Measurements from ENCODE around the gene ELOVL6.
"Not testable (repeated sequence)": the region's sequence is repeated elsewhere in the genome, so short reads cannot be mapped to it uniquely, and the experiment has no call there.

ELOVL6 gene

DNA sequence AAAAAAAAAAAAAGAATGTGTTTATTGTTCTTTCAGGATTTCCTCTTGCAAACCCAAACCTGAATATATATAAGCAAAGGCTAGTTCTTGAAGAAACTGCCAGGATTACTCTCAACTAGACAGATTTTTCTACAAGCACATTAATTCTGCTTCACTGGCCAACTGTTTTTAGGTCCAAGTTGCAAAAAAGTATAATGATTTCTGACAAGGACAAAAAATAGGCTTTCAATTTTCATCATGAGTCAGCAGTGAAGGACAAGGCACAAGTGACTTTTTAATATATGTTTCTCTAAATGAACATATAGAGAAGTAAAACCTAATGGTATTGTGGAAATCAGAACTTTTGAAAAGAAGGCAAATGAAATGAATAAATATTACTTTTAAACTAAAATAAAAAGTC is 73.7 kb downstream of the ELOVL6 start:
- no peak for DNase-seq (ENCODE audit: low read depth)

DNA sequence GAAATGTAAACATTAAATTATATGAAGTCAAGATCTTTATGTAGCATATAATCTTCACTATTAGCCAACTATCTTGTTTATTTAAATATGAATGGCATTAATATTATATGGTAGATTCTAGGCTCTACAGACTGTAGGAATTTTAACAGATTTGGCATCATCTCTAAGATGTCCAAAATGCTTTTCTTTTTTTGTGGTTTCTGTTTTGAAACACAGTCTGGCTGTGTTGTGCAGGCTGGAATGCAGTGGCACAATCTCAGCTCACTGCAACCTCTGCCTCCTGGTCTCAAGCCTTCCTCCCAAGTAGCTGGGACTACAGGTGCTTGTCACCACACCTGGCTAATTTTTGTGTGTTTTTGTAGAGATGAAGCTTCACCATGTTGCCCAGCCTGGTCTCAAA is 76.2 kb downstream of the ELOVL6 start:
- no peak for DNase-seq (ENCODE audit: low read depth)

DNA sequence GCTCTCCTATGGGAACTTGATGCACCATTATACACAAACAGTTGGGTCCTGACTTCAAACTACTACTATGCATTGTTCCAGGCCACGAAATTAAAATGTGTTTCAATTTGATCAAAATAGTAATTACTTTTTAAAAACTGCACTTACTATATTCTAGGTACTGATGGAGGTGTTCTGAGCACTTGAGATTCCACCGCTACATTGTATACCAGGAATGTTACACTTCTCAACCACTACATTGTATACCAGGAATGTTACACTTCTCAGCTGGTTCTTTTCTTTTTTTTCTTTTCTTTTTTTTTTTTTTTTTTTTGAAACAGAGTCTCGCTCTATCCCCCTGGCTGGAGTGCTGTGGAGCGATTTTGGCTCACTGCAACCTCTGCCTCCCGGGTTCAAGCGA is 77.9 kb downstream of the ELOVL6 start:
- DNase-seq (ENCODE audit: low read depth): no peak

DNA sequence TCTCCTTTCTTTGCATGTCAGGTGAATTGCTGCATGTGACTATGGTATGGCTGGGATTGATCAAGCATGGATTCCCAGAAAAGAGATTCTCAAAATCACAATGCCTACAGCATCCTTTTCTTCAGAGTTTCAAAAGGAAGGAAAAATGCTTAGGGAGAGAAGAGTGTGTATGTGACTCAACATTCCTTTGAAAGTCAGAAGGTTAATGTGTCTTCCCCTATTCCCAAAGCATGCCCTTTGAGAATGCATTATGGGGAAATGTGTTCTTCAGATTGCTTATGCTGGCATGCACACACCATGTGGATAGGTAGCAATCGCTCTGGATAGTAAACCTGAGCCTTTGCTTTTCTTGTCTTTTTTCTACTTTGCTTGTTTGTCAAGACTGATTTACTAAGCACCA is 78.5 kb downstream of the ELOVL6 start:
- DNase-seq (ENCODE audit: low read depth): peak; percentile 75

DNA sequence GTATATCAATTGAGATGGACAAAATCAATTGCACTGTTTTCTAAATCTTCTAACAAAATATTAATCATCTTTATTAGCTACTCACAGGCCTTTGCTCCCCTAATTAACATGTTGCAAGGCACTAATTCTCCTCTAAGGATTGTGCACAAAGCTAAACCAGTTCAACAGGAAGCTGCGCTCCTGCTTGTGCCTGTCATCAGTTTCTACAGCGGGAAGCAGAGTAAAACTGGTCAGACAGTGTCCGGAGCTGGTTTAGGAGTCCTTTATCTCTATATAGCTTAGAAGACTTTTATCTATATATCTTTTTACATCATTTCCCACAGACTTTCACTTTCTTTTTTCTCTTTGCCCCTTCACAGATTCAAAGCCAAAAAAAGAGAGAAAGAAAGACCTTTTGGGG is 79.1 kb downstream of the ELOVL6 start:
- DNase-seq (ENCODE audit: low read depth): no peak

DNA sequence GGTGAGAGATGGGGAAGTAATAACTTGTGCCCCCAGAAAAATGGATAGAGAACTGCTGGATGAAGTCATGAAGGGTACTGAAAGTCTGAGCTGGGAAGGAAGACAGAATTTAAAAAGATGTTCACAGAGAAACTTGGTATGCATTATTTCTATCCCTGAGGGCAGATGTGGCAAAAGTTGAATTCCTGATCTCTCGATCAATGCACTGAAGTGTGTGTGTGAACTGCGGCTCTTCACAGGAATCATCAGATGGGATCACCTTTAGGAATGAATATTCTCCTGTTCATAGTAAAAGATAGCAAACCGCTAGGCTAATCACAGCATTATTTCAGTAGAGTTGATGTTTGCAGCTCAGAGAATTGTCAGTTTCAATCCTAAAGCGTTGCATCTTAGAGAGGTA is 86.4 kb downstream of the ELOVL6 start:
- no peak for DNase-seq (ENCODE audit: low read depth)

DNA sequence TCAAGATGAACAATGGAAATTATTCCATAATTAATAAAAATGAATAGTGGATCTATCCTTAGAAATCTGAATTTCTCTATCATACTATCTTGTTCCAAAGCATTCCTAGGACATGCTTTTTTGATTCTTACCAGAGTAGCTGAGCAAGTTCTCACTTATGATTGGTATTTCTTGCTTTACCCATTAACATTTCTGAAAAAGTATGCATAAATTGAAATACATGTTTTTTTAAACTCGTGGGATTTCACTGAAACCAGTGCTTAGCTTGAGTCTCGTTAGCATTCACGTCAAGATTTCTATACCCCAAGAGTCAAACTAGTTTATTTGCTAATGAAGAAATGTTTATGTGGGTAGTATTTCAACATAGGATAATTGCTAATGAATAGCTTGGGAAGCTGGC is 89.0 kb downstream of the ELOVL6 start:
- no peak for DNase-seq (ENCODE audit: low read depth)

DNA sequence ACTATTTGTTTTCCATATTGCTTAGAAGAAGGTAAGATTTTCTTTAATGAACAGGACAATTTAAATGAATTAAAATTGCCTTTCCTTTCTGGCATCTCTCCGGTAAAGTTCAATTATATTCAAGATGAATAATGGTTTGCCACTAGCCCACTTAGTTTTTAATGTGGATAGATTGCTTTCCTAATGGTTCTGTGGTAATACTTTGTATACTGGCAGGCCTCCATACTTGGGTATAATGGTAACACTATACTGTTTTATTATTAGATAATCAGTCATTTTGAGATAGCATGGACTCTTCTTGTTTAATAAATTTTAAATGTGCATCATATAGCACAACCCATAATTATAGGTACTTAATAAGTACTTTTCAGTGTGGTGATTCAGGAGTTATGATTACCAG is 89.5 kb downstream of the ELOVL6 start:
- no peak for DNase-seq (ENCODE audit: low read depth)

DNA sequence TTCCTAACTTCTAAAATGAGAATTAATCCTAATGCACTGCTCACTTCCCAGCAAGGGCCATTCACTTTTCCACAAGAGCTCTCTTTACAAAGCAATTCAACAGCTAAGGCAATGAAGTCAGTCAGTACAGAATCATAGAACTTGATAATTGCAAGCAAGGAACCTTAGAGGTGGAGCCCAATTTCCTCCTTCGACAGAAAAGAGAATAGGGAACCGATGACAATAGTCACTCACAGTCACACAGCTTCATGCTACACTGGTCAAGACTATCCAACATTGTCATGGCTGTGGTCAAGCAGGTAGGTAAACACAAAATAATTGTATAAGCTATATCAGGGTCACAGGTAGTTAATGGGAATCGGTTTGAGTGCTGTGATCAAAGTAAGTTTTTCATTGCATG is 90.0 kb downstream of the ELOVL6 start:
- no peak for DNase-seq (ENCODE audit: low read depth)

DNA sequence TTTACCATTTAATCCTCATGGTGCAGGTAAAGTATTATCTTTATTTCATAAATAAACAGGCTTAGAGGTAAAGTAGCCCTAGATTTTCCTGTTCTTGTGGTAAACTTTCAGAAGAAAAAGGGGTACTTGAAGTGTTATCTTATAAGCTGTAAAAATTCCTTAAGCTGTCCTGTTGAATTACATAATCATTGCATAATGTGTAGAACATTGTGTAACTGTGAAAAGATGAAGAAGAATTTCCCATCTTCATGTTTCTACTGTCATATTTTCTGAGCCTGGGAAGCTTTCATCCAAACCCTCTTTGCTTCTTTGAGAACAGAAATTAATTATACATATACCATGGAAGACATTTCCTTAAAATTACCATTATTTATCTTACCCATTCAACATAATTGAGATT is 90.5 kb downstream of the ELOVL6 start:
- DNase-seq (ENCODE audit: low read depth): peak; percentile 76

DNA sequence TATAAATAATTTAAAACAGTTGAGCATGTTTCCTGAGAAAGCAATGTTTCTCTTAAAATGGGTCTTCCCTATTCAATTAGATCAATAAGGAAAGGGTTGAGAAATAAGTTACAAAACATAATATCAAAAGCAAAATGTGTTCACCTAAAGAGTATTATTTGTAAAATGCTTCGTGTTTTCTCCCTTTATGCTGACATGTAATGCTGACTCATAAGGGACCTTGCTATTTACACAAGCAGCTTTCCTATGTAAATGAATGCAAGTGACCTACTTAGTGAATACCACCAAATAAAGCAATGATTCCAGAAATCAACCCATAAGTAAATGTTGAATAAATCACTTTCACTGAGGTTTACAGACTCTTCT is 91.5 kb downstream of the ELOVL6 start:
- peak; percentile 93 for DNase-seq (ENCODE audit: low read depth)

DNA sequence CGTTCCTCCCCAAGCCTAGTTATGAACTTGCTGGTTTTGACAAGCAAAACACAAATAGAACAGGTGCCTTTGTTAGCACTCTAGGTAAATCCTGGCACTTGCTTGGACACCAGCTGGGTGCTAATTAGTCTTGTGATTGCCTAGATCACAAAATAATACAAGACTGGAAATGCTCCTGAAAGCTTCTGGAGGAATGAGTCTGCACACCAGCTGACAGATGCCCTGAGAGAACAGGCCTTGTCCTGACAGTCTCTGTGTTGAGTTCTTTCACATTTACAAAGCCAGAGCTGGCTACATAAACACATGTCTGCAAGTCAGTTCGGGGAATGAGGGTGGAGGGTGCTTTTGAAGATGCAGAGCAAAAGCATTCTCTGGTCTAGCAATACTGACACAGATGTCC is 93.8 kb downstream of the ELOVL6 start:
- no peak for DNase-seq (ENCODE audit: low read depth)

DNA sequence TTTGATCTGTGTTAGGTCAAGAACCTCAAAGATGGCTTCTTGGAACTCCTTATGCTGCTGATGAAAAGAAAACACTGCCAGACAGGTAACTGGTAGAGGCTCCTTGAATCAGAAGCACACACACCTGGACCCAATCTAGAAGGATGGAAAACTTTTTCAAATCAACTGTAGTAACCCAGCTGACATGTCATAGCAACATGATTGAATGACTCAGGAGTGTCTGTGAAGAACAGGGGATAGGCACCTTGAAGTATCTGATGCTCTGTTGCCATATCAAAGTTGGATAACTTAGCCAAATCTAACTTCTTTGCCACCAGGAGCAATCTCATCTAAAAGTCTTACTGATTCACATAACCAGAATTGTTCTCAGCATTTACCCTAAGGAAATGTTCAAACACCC is 98.8 kb downstream of the ELOVL6 start:
- DNase-seq (ENCODE audit: low read depth): no peak

DNA sequence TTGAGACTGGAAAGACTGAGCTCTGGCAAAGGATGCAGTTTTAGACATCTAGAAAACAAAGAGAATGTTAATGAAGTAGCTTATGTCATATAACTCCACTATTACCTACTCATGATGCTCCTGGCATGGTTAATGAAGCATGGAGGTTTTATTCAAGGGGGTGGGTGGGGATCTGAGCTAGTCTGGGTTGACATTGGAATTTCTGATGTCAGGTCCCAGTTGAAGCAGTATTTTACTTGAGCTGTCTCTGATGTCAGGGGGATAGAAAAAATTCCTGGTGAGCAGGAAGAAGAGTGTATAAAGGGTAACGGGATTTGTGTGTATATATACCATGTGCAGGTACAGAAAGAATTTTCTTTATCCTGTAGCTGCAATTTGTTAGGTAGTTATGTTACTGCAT is 102.0 kb downstream of the ELOVL6 start:
- DNase-seq (ENCODE audit: low read depth): no peak

DNA sequence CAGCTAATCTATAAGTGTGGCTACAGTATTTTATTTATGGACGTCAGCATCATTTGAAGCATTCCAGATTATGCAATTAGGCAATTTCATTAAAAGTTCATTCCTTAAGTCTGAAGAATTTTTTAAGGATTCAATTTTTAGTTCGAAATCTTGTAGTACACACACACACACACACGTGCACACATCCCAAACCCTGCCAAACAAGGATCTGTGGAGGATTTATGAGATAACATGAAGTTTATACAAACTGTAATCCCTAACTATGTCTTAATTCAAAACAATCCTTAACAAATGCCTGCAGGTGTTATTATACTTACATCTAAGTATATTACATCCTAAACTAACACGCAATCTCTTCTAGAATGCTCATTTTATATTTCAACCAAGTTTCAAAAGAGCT is 105.8 kb downstream of the ELOVL6 start:
- DNase-seq (ENCODE audit: low read depth): peak; percentile 48

DNA sequence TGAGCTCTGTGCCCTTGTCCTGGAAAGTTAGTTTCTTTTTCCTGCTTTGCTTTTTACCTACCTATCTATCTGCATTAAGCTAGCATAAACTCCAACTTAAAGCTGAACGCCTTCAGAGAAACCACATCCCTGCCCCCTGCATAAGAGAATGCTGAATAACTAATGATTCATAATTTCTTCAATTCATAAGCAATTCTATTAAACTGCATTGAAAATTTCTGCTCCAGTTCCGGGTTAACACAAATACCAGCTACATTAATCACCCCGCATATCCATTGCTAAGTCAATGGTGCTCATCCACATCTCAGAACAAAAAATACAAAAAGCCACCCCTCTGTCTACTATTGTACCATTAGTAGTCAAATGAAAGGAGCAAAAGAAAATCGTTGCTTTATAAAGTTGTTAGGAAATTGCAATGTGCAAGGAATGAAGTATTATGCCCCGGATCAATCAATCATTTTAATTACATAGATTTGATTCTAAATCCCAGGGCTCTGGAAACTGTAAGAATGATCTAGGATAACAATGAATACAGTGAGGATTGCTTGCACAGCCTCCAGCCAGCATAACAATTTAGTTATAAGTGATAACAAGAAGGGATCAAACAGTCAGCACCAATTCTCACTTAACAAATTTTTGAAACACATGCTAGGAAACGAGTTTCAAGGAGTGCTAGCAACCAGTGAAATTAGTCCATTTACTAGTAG is 106.8 kb downstream of the ELOVL6 start:
- DNase-seq (ENCODE audit: low read depth): peak; percentile 90

DNA sequence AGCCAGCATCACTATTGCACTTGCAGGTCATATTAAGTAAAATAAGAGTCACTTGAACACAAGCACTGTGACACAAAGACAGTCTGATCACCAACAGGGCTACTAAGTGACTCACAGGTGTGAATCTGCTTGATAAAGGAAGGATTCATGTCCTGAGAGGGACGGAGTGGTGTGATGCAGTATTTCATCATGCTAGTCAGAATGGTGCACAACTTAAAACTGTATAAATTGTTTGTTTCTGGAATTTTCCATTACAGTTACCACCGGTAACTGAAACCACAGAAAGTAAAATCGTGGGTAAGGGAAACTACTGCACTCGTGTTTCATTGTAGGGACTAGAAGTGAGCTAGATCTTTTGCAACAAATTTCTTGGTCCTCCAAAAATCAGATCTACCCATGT is 109.7 kb downstream of the ELOVL6 start:
- peak; percentile 83 for DNase-seq (ENCODE audit: low read depth)

DNA sequence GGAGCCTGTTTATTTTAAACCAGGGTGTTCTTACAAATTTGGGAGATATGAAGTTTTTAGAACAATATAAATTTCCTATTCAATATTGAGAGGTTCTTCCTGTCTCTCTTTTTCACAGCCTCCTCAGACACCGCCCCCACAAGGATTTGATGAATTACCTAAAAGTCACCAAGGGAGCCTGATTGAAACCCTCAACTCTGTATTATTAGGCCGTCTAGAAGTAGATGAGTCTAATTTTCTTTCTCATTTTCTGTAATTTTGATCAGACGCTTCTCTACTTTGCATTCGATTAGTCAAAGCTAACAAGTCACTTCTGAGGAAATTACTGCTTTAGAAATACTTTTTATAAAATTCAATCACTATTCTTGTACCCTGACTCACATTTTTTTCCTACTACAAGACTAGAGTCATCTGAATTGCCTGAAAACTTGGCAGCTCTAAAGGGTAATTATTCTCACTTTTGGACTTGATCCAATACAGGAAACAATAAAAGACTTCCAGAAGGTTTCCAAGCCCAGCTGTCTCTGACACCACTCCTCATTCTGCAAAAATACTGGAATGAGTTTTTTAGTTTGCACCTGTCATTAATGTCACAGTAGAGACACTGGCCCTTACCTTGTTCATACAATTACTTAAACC is 111.2 kb downstream of the ELOVL6 start:
- peak; percentile 87 for DNase-seq (ENCODE audit: low read depth)

DNA sequence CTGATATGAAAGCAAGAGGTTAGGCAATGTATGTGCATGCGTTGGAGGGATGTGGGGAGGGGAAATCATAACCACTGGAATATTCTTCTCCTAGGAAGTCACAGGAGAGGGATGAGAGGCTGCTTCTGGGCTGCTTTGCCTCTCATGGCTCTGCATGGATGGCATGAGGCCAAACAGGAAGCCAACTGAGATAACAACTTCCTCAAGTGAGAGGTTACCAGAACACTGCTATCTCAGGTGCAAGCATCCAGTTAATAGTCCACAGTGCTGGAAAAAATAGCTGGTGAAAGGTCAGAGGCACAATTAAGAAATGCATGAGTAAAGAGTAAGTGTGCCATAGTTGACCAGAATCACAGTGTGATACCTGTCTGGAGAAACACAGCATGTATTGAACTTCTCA is 113.3 kb downstream of the ELOVL6 start:
- peak; percentile 52 for DNase-seq (ENCODE audit: low read depth)

DNA sequence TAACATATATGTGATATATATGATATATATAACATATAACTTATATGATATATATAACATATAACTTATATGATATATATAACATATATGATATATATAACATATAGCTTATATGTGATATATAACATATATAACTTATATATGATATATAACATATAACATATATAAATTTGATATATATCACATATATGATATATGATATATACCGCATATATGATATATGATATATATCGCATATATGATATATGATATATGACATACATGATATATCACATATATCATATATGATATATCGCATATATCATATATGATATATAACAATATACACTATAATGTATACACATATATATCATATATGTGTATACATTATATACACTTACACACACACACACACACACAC is 114.3 kb downstream of the ELOVL6 start:
- no peak for DNase-seq (ENCODE audit: low read depth)

DNA sequence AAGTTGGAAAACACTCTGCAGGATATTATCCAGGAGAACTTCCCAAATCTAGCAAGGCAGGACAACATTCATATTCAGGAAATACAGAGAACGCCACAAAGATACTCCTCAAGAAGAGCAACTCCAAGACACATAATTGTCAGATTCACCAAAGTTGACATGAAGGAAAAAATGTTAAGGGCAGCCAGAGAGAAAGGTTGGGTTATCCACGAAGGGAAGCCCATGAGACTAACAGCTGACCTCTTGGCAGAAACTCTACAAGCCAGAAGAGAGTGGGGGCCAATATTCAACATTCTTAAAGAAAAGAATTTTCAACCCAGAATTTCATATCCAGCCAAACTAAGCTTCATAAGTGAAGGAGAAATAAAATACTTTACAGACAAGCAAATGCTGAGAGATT is 120.3 kb downstream of the ELOVL6 start:
- DNase-seq (ENCODE audit: low read depth): not testable (repeated sequence)

DNA sequence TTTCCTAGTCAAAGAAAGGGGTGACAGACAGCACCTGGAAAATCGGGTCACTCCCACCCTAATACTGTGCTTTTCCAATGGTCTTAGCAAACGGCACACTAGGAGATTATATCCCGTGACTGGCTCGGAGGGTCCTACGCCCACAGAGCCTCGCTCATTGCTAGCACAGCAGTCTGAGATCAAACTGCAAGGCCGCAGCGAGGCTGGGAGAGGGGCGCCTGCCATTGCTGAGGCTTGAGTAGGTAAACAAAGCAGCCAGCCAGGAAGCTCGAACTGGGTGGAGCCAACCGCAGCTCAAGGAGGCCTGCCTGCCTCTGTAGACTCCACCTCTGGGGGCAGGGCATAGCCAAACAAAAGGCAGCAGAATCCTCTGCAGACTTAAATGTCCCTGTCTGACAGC is 121.6 kb downstream of the ELOVL6 start:
- DNase-seq (ENCODE audit: low read depth): not testable (repeated sequence)

DNA sequence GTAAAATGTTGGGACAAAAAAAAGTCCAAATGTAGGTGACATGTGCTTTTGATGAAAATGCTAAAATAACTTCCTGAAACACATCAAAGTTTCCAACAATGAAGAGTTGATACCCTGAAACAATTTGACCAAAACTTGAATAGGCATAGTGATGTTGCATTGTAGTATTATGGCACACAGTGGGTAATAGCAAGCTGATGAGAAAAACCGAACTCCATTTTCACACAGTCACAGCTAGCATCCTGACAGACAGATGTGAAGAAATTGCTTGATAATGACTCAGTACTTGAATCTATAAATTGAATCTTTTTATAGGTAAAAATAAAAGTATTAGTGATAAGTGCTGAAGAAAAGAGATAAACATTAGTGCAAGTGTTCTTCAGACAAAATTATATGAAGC is 122.5 kb downstream of the ELOVL6 start:
- DNase-seq (ENCODE audit: low read depth): no peak

DNA sequence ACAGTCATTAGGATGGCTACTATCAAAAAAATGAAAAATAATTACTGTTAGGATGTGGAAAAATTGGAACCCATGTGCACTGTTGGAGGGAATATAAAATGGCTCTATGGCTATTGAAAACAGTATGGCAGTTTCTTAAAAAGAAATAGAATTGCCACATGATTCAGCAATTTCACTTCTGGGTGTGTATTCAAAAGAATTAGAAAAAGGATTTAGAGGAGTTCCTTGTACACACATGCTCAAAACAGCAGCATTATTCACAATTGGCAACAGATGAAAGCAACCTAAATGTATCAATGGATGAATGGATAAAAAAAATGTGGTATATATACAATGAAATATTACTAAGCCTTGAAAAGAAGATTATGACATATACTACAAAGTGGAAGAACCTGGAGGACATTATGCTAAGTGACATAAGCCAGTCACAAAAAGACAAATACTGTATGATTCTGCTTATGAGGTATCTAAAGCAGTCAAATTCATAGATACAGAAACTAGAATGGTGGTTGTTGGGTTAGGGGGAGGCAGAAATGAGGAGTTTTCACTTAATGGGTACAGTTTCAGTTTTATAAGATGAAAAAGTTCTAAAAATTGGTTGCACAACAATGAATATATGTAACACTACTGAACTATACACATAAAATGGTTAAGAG is 123.2 kb downstream of the ELOVL6 start:
- no peak for DNase-seq (ENCODE audit: low read depth)
